ENCODE measurements around the gene TCF12.

The TCF12 gene

GRCh38 chr15:57031605-57032004, 113.2 kb downstream of the TCF12 start:
- 0 out of 2 replicates have a peak, but pooled peaks have one; percentile 6 for TF ChIP-seq USF1 (IDR thresholded peaks at IDR 0.05)
- TF ChIP-seq EGR1 (IDR thresholded peaks at IDR 0.05): no peak

GRCh38 chr15:57032338-57032737, 113.9 kb downstream of the TCF12 start:
- TF ChIP-seq NFIC (IDR thresholded peaks at IDR 0.05) (no peak), REST (IDR thresholded peaks at IDR 0.05; ENCODE audit: low read depth) (no peak), EGR1 (IDR thresholded peaks at IDR 0.05) (no peak), ZBTB7A (IDR thresholded peaks at IDR 0.05; ENCODE audit: low read depth) (no peak), FOXM1 (IDR thresholded peaks at IDR 0.05; ENCODE audit: borderline replicate concordance, low read depth) (no peak), USF1 (IDR thresholded peaks at IDR 0.05) (no peak), TCF12 (IDR thresholded peaks at IDR 0.05; ENCODE audit: low read depth) (no peak), MAX (IDR thresholded peaks at IDR 0.05) (no peak), RAD21 (IDR thresholded peaks at IDR 0.05; ENCODE audit: low read depth) (no peak), EP300 (IDR thresholded peaks at IDR 0.05; ENCODE audit: borderline replicate concordance) (no peak), TEAD4 (IDR thresholded peaks at IDR 0.05) (no peak), TAF1 (IDR thresholded peaks at IDR 0.05; ENCODE audit: low read depth) (no peak), CREB1 (IDR thresholded peaks at IDR 0.05; ENCODE audit: low read depth) (no peak), YY1 (IDR thresholded peaks at IDR 0.05; ENCODE audit: low read depth) (no peak), CEBPB (IDR thresholded peaks at IDR 0.05) (no peak)

GRCh38 chr15:57033715-57034439, 115.4 kb downstream of the TCF12 start:
- TF ChIP-seq TCF12 (IDR thresholded peaks at IDR 0.05; ENCODE audit: low read depth) (no peak), USF1 (IDR thresholded peaks at IDR 0.05) (no peak), EP300 (IDR thresholded peaks at IDR 0.05; ENCODE audit: borderline replicate concordance) (no peak), CREB1 (IDR thresholded peaks at IDR 0.05; ENCODE audit: low read depth) (no peak)

GRCh38 chr15:57034613-57035012, 116.2 kb downstream of the TCF12 start:
- TF ChIP-seq CREB1 (IDR thresholded peaks at IDR 0.05; ENCODE audit: low read depth): no peak
- TF ChIP-seq EGR1 (IDR thresholded peaks at IDR 0.05): no peak
- TF ChIP-seq MAX (IDR thresholded peaks at IDR 0.05): no peak
- no peak for TF ChIP-seq TCF12 (IDR thresholded peaks at IDR 0.05; ENCODE audit: low read depth)
- no peak for TF ChIP-seq CEBPB (IDR thresholded peaks at IDR 0.05)
- TF ChIP-seq USF1 (IDR thresholded peaks at IDR 0.05): no peak

- no peak for TF ChIP-seq YY1 (IDR thresholded peaks at IDR 0.05; ENCODE audit: low read depth)
- no peak for TF ChIP-seq CEBPB (IDR thresholded peaks at IDR 0.05)
- no peak for TF ChIP-seq EGR1 (IDR thresholded peaks at IDR 0.05)
- TF ChIP-seq TCF12 (IDR thresholded peaks at IDR 0.05; ENCODE audit: low read depth): no peak
Measured at GRCh38 chr15:57035664-57036063, 117.2 kb downstream of the TCF12 start.

GRCh38 chr15:57036352-57036751, 117.9 kb downstream of the TCF12 start:
- TF ChIP-seq TEAD4 (IDR thresholded peaks at IDR 0.05) (no peak), ZBTB7A (IDR thresholded peaks at IDR 0.05; ENCODE audit: low read depth) (no peak), YY1 (IDR thresholded peaks at IDR 0.05; ENCODE audit: low read depth) (no peak), CREB1 (IDR thresholded peaks at IDR 0.05; ENCODE audit: low read depth) (no peak)

GRCh38 chr15:57037548-57037947, 119.1 kb downstream of the TCF12 start:
- TF ChIP-seq NFIC (IDR thresholded peaks at IDR 0.05): no peak
- TF ChIP-seq EP300 (IDR thresholded peaks at IDR 0.05; ENCODE audit: borderline replicate concordance): no peak
- TF ChIP-seq REST (IDR thresholded peaks at IDR 0.05; ENCODE audit: low read depth): no peak
